Uterus (tissue), 2 donors: ENCODE measurements around the gene SLCO1A2.

Source experiments
- CTCF ChIP-seq, 4 experiments: fragments of 200-600 bp in 2 of 4; fragments of 450-650 bp in 2 of 4; sonication (generic) in 2 of 4; IDR thresholded peaks; one replicate each; pipeline ENCODE4 v1.5.1; 2016 to 2019; ENCODE audit warnings: antibody characterized with exemption in 4 of 4, mild to moderate bottlenecking in 2 of 4, moderate library complexity in 1 of 4
- POLR2A ChIP-seq, 2 donors: fragments of 450-650 bp; IDR thresholded peaks; one replicate each; pipeline ENCODE4 v1.6.1; 2016; ENCODE audit warnings: antibody characterized with exemption in 2 of 2, mild to moderate bottlenecking in 1 of 2, moderate library complexity in 1 of 2

DNA sequence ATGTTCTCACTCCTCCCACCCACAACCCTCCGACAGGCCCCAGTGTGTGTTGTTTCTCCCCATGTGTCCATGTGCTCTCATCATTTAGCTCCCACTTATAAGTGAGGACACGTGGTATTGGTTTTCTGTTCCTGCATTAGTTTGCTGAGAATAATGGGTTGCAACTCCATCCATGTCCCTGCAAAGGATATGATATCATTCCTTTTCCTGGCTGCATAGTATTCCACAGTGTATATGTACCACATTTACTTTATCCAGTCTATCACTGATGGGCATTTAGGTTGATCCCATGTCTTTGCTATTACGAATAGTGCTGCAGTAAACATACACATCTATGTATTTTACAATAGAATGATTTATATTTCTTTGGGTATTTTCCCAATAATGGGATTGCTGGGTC lies 77.5 kb downstream of the SLCO1A2 start:
- no peak for TF ChIP-seq CTCF (IDR thresholded peaks at IDR 0.05)
- no peak for TF ChIP-seq POLR2A (IDR thresholded peaks at IDR 0.05)
